Liver (tissue), 9 donors: Measurements from ENCODE around the gene SIK3. TPM values are rescaled to one million over a fixed set of nuclear protein-coding genes. Genes with fewer than 3 reads are reported as not detected.

Experiments
- DNase-seq: peaks from one replicate; pipeline ENCODE4 v3.0.0-alpha.2; 2017; ENCODE audit warnings: low spot score
- H3K27ac ChIP-seq, 2 donors: one replicate each; pipeline ENCODE4 v1.7.0; 2013; ENCODE audit warnings: inconsistent platforms in 2 of 2, low read length in 2 of 2, control low read depth in 1 of 2, low read depth in 1 of 2, mild to moderate bottlenecking in 1 of 2
- H3K27me3 ChIP-seq, 4 donors: one replicate each; pipeline versions ENCODE4 v1.6.1 to v1.7.0; 2013; ENCODE audit warnings: low read length in 3 of 4, inconsistent platforms in 1 of 4, mild to moderate bottlenecking in 1 of 4, moderate library complexity in 1 of 4; ENCODE audit not compliant: control insufficient read depth in 4 of 4, insufficient read depth in 4 of 4
- H3K36me3 ChIP-seq, 4 donors: one replicate each; pipeline versions ENCODE4 v1.6.1 to v1.7.0; 2013; ENCODE audit warnings: low read length in 3 of 4, mild to moderate bottlenecking in 3 of 4, low read depth in 1 of 4, moderate library complexity in 1 of 4; ENCODE audit not compliant: control insufficient read depth in 4 of 4, insufficient read depth in 3 of 4
- H3K4me1 ChIP-seq, 4 donors: one replicate each; pipeline versions ENCODE4 v1.6.1 to v1.7.0; 2013; ENCODE audit warnings: low read length in 3 of 4, mild to moderate bottlenecking in 3 of 4, moderate library complexity in 1 of 4; ENCODE audit not compliant: control insufficient read depth in 4 of 4, insufficient read depth in 4 of 4
- H3K4me3 ChIP-seq, 3 donors: one replicate each; pipeline versions ENCODE4 v1.6.1 to v1.7.0; 2013; ENCODE audit warnings: low read length in 3 of 3, control low read depth in 1 of 3, low read depth in 1 of 3, mild to moderate bottlenecking in 1 of 3
- H3K9ac ChIP-seq, 2 donors: one replicate each; pipeline ENCODE4 v1.7.0; 2013; ENCODE audit warnings: low read length in 2 of 2, mild to moderate bottlenecking in 2 of 2, moderate library complexity in 2 of 2, control low read depth in 1 of 2, low read depth in 1 of 2
- H3K9me3 ChIP-seq, 4 donors: one replicate each; pipeline versions ENCODE4 v1.6.1 to v1.7.0; 2013; ENCODE audit warnings: low read length in 3 of 4; ENCODE audit not compliant: control insufficient read depth in 4 of 4
- EGR1 ChIP-seq, 2 donors: IDR thresholded peaks; 2 replicates each; pipeline ENCODE4 v1.6.1; 2016 to 2018; ENCODE audit warnings: antibody characterized with exemption in 2 of 2, low read depth in 2 of 2
- FOXA1 ChIP-seq: IDR thresholded peaks from 2 replicates; pipeline ENCODE4 v1.6.1; 2016; ENCODE audit warnings: antibody characterized with exemption
- FOXA2 ChIP-seq: IDR thresholded peaks from 2 replicates; pipeline ENCODE4 v1.6.1; 2016; ENCODE audit warnings: antibody characterized with exemption
- GABPA ChIP-seq, 2 donors: IDR thresholded peaks in 1 of 2; conservative IDR thresholded peaks in 1 of 2; 2 replicates each; pipeline ENCODE4 v1.6.1; 2016; ENCODE audit warnings: antibody characterized with exemption in 2 of 2, mild to moderate bottlenecking in 1 of 2, moderate library complexity in 1 of 2
- HNF4G ChIP-seq: IDR thresholded peaks from 2 replicates; pipeline ENCODE4 v1.6.1; 2016; ENCODE audit warnings: antibody characterized with exemption
- JUND ChIP-seq, 2 donors: IDR thresholded peaks; 2 replicates each; pipeline ENCODE4 v1.6.1; 2016; ENCODE audit warnings: antibody characterized with exemption in 2 of 2
- NR2F2 ChIP-seq: IDR thresholded peaks from 2 replicates; pipeline ENCODE4 v1.6.1; 2016; ENCODE audit warnings: antibody characterized with exemption
- RAD21 ChIP-seq, 2 donors: IDR thresholded peaks; 2 replicates each; pipeline ENCODE4 v1.6.1; 2016; ENCODE audit warnings: antibody characterized with exemption in 2 of 2, mild to moderate bottlenecking in 2 of 2
- RXRA ChIP-seq, 2 donors: IDR thresholded peaks; 2 replicates each; pipeline ENCODE4 v1.6.1; 2017 to 2018; ENCODE audit warnings: antibody characterized with exemption in 2 of 2, mild to moderate bottlenecking in 1 of 2
- SP1 ChIP-seq: IDR thresholded peaks from 2 replicates; pipeline ENCODE4 v1.6.1; 2018; ENCODE audit warnings: antibody characterized with exemption, mild to moderate bottlenecking
- TAF1 ChIP-seq: conservative IDR thresholded peaks from 2 replicates; pipeline ENCODE4 v1.6.1; 2016; ENCODE audit warnings: antibody characterized with exemption, mild to moderate bottlenecking
- YY1 ChIP-seq: IDR thresholded peaks from 2 replicates; pipeline ENCODE4 v1.6.1; 2016; ENCODE audit warnings: antibody characterized with exemption, mild to moderate bottlenecking
- WGBS: extraction: QIAGEN DNeasy Blood & Tissue Kit; methylation state at CpG from one replicate; pipeline ENCODE4 v1.1.7; 2013; 5-methylcytosine and 5-hydroxymethylcytosine counted together
- polyA plus RNA-seq, 2 donors: library from polyadenylated mRNA; stranded (reverse) in 1 of 2; unstranded in 1 of 2; fragments of 200-250 nt in 1 of 2; fragments of >200 nt in 1 of 2; fragmentation: Nextera tagmentation in 1 of 2; extraction: Ambion mirVana in 1 of 2; gene quantifications; one replicate each; pipeline versions ENCODE4 v1.2.1 to v1.2.3, GENCODE V29; 2013 to 2015
- total RNA-seq, 2 donors: library from RNA; depleted of rRNA; stranded (reverse); fragments of >200 nt; gene quantifications; one replicate each; pipeline ENCODE4 v1.2.3, GENCODE V29; 2014
- TF ChIP-seq, protein P1 (sequence below): IDR thresholded peaks from 2 replicates; pipeline ENCODE4 v1.6.1; 2016; ENCODE audit warnings: antibody characterized with exemption, mild to moderate bottlenecking
- TF ChIP-seq, protein P2 (sequence below): IDR thresholded peaks from 2 replicates; pipeline ENCODE4 v1.6.1; 2016; ENCODE audit warnings: antibody characterized with exemption
- TF ChIP-seq, protein P3 (sequence below): IDR thresholded peaks from 2 replicates; pipeline ENCODE4 v1.6.1; 2016; ENCODE audit warnings: antibody characterized with exemption
- TF ChIP-seq, protein P4 (sequence below): fragments of 150-350 bp; IDR thresholded peaks from 2 replicates; pipeline ENCODE4 v1.5.1; 2017; ENCODE audit warnings: improper control_type of control experiment, low read depth, low read length; ENCODE audit not compliant: missing input control
- donor health status: healthy.
- donor health status: healthy.
- donor health status: healthy.
- donor health status: healthy.
- donor health status: healthy.

Gene SIK3
- total and polyA plus RNA-seq, 4 donors = 6.9 to 52.4 (median 14.4) TPM

DNA sequence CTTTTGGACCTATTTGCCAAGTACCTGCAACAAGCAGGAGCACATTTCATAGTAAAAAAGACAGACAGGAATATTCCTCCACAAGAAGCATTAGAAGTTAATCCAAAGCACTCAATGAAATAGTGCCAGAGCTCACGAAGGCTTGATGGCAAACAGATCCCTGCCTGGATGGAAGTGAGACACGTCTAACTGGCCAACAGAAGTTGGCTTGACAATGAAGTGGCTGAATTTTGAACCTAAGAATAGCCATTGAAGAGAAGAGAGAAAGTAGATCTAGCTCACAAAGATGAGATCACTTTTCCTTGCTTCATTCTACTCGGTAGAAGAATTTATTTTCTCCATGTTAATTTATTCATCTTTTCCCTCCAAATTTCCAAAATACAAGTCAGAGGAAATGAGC, 230.2 kb downstream of the SIK3 start:
- WGBS = 93% methylated on average over 3 of the region's 3 CpGs
- H3K27me3 ChIP-seq = no peaks in the 10 kb centered on the region

DNA sequence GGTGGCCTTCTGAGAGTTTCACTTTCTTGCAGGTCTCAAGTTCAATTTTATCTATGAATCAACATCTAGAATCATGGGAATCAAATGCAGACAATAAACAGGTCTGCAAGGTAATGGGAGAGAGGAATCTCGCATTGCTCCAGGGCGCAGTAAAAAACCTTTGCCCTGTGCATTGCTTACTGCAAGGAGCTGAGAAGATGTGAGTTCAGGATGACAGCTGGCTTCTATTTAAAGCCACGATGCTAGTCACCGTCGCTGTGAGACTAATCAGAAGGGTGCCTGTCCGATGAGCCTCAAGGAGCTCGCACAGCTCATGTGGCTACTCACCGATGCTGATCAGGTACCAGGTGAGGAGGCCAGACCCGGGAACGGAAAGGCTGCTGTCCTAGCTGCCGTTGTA, 230.6 kb downstream of the SIK3 start:
- Histone ChIP-seq H3K27ac (no peak overlapping the region), H3K9ac (no peak overlapping the region), H3K36me3 (peaks cover 6 to 90% (median 47%) of the 10 kb centered on the region in 4 donors), H3K9me3 (no peaks in the 10 kb centered on the region), H3K27me3 (no peaks in the 10 kb centered on the region), H3K4me3 (no peak overlapping the region), H3K4me1 (peaks cover 2 to 14% (median 9%) of the 10 kb centered on the region in 4 donors)
- no peak for DNase-seq
- TF ChIP-seq NR2F2 (no peak), HNF4G (no peak), GABPA (IDR thresholded peaks at IDR 0.05 in 1 of 2, conservative IDR thresholded peaks at IDR 0.05 in 1 of 2) (no peak), FOXA2 (no peak)
- TF ChIP-seq, protein P1, sequence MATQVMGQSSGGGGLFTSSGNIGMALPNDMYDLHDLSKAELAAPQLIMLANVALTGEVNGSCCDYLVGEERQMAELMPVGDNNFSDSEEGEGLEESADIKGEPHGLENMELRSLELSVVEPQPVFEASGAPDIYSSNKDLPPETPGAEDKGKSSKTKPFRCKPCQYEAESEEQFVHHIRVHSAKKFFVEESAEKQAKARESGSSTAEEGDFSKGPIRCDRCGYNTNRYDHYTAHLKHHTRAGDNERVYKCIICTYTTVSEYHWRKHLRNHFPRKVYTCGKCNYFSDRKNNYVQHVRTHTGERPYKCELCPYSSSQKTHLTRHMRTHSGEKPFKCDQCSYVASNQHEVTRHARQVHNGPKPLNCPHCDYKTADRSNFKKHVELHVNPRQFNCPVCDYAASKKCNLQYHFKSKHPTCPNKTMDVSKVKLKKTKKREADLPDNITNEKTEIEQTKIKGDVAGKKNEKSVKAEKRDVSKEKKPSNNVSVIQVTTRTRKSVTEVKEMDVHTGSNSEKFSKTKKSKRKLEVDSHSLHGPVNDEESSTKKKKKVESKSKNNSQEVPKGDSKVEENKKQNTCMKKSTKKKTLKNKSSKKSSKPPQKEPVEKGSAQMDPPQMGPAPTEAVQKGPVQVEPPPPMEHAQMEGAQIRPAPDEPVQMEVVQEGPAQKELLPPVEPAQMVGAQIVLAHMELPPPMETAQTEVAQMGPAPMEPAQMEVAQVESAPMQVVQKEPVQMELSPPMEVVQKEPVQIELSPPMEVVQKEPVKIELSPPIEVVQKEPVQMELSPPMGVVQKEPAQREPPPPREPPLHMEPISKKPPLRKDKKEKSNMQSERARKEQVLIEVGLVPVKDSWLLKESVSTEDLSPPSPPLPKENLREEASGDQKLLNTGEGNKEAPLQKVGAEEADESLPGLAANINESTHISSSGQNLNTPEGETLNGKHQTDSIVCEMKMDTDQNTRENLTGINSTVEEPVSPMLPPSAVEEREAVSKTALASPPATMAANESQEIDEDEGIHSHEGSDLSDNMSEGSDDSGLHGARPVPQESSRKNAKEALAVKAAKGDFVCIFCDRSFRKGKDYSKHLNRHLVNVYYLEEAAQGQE = no peak
- WGBS = 96% methylated on average over 11 of the region's 11 CpGs

More for the DNA sequence above, 230.2 kb downstream of the SIK3 start:
- Histone ChIP-seq H3K9me3 (no peaks in the 10 kb centered on the region), H3K36me3 (peaks cover 6 to 91% (median 50%) of the 10 kb centered on the region in 4 donors), H3K27ac (no peak overlapping the region), H3K9ac (no peak overlapping the region), H3K4me3 (no peak overlapping the region), H3K4me1 (peaks cover 2 to 14% (median 9%) of the 10 kb centered on the region in 4 donors)
- no peak for DNase-seq
- TF ChIP-seq, protein P2, sequence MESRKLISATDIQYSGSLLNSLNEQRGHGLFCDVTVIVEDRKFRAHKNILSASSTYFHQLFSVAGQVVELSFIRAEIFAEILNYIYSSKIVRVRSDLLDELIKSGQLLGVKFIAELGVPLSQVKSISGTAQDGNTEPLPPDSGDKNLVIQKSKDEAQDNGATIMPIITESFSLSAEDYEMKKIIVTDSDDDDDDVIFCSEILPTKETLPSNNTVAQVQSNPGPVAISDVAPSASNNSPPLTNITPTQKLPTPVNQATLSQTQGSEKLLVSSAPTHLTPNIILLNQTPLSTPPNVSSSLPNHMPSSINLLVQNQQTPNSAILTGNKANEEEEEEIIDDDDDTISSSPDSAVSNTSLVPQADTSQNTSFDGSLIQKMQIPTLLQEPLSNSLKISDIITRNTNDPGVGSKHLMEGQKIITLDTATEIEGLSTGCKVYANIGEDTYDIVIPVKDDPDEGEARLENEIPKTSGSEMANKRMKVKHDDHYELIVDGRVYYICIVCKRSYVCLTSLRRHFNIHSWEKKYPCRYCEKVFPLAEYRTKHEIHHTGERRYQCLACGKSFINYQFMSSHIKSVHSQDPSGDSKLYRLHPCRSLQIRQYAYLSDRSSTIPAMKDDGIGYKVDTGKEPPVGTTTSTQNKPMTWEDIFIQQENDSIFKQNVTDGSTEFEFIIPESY = no peak
- TF ChIP-seq HNF4G (no peak), GABPA (IDR thresholded peaks at IDR 0.05 in 1 of 2, conservative IDR thresholded peaks at IDR 0.05 in 1 of 2) (no peak), EGR1 (IDR thresholded peaks at IDR 0.05; ENCODE audit: low read depth in 2 of 2) (no peak), NR2F2 (no peak), RXRA (IDR thresholded peaks at IDR 0.05) (no peak), FOXA1 (no peak), TAF1 (no peak), FOXA2 (no peak), RAD21 (IDR thresholded peaks at IDR 0.05) (no peak), JUND (IDR thresholded peaks at IDR 0.05) (no peak), YY1 (no peak), SP1 (no peak)
- TF ChIP-seq, protein P3, sequence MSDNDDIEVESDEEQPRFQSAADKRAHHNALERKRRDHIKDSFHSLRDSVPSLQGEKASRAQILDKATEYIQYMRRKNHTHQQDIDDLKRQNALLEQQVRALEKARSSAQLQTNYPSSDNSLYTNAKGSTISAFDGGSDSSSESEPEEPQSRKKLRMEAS = no peak
- TF ChIP-seq, protein P4, sequence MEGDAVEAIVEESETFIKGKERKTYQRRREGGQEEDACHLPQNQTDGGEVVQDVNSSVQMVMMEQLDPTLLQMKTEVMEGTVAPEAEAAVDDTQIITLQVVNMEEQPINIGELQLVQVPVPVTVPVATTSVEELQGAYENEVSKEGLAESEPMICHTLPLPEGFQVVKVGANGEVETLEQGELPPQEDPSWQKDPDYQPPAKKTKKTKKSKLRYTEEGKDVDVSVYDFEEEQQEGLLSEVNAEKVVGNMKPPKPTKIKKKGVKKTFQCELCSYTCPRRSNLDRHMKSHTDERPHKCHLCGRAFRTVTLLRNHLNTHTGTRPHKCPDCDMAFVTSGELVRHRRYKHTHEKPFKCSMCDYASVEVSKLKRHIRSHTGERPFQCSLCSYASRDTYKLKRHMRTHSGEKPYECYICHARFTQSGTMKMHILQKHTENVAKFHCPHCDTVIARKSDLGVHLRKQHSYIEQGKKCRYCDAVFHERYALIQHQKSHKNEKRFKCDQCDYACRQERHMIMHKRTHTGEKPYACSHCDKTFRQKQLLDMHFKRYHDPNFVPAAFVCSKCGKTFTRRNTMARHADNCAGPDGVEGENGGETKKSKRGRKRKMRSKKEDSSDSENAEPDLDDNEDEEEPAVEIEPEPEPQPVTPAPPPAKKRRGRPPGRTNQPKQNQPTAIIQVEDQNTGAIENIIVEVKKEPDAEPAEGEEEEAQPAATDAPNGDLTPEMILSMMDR = no peak
